ENCODE results near the gene AP3B1. TPM values are rescaled to one million over a fixed set of nuclear protein-coding genes. Genes with fewer than 3 reads are reported as not detected.

AP3B1 gene
- polyA plus RNA-seq, 3 donors, result 20.3 to 39.8 (median 24.9) TPM

DNA sequence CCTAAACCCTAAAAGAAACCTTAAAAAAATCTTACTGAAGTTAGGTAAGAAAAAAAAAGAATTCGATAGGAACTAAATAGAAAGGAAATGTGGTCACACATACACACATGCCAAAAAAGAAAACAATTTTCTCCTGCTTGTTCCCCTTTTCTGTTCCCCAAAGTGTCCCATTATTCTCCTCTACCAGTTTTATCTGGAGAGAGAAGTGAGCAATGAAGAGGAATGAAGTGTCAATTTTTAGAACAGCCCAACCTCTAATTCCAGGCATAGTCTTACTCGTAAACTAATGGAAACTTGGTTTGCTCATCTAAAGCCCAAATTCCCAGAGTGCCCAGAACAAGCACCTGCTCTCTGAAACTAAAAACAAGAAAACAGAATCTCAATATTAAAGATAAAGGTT is 26.1 kb downstream of the AP3B1 start:
- H3K4me3 Mint-ChIP-seq, result peak overlapping the region in 1 of 2 donors; percentile 71
- Histone ChIP-seq H3K36me3 (replicated peaks in 1 of 2; ENCODE audit: control insufficient read depth in 1 of 2, insufficient read depth in 2 of 2, low read length in 2 of 2) (peaks cover 13 to 38% of the 10 kb centered on the region in 2 donors), H3K4me2 (replicated peaks; ENCODE audit: extremely low read depth, low read length, poor library complexity, severe bottlenecking) (peak overlapping the region; percentile 52), H2AFZ (ENCODE audit: insufficient read depth, low read depth, low read length, poor library complexity, severe bottlenecking) (no peak overlapping the region), H3K27ac (ENCODE audit: low read depth in 1 of 2, low read length in 2 of 2) (peak overlapping the region in 1 of 2 donors; percentile 43), H3K9me3 (replicated peaks in 1 of 2; ENCODE audit: control insufficient read depth in 1 of 2, insufficient read depth in 1 of 2, low read length in 2 of 2) (no peaks in the 10 kb centered on the region), H3K79me2 (ENCODE audit: insufficient read depth, low read length) (peaks cover 62% of the 10 kb centered on the region), H3K27me3 (ENCODE audit: control insufficient read depth in 2 of 2, insufficient read depth in 2 of 2, low read length in 2 of 2) (no peaks in the 10 kb centered on the region), H4K20me1 (ENCODE audit: insufficient read depth, low read length) (peaks cover 54% of the 10 kb centered on the region), H3K9ac (ENCODE audit: insufficient read depth, low read length, poor library complexity, severe bottlenecking) (no peak overlapping the region), H3K4me1 (ENCODE audit: control insufficient read depth in 1 of 2, insufficient read depth in 2 of 2, low read length in 2 of 2) (peaks cover 9 to 21% of the 10 kb centered on the region in 2 donors), H3K4me3 (replicated peaks in 1 of 3; ENCODE audit: low read depth in 2 of 3, low read length in 3 of 3) (peak overlapping the region in 2 of 3 experiments; percentile 19 to 50)
- peaks cover 26 to 33% of the 10 kb centered on the region in 2 donors for H3K36me3 Mint-ChIP-seq
- peaks cover 20% of the 10 kb centered on the region for H3K4me1 Mint-ChIP-seq
- H3K27ac Mint-ChIP-seq, result peak overlapping the region; percentile 22 to 83 (median 77)
- H3K9me3 Mint-ChIP-seq, result no peaks in the 10 kb centered on the region
- no CpG with 5 or more reads among the region's 2 CpGs for WGBS (ENCODE audit: insufficient coverage)
- TF ChIP-seq, protein P1, sequence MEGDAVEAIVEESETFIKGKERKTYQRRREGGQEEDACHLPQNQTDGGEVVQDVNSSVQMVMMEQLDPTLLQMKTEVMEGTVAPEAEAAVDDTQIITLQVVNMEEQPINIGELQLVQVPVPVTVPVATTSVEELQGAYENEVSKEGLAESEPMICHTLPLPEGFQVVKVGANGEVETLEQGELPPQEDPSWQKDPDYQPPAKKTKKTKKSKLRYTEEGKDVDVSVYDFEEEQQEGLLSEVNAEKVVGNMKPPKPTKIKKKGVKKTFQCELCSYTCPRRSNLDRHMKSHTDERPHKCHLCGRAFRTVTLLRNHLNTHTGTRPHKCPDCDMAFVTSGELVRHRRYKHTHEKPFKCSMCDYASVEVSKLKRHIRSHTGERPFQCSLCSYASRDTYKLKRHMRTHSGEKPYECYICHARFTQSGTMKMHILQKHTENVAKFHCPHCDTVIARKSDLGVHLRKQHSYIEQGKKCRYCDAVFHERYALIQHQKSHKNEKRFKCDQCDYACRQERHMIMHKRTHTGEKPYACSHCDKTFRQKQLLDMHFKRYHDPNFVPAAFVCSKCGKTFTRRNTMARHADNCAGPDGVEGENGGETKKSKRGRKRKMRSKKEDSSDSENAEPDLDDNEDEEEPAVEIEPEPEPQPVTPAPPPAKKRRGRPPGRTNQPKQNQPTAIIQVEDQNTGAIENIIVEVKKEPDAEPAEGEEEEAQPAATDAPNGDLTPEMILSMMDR (IDR thresholded peaks at IDR 0.05), result no peak
- peak; percentile 24 to 60 (median 45) for DNase-seq
- intact Hi-C loops (cut with micrococcal nuclease), result no loop called here
- no peaks in the 10 kb centered on the region for H3K27me3 Mint-ChIP-seq (ENCODE audit: low read depth in 3 of 3)

DNA sequence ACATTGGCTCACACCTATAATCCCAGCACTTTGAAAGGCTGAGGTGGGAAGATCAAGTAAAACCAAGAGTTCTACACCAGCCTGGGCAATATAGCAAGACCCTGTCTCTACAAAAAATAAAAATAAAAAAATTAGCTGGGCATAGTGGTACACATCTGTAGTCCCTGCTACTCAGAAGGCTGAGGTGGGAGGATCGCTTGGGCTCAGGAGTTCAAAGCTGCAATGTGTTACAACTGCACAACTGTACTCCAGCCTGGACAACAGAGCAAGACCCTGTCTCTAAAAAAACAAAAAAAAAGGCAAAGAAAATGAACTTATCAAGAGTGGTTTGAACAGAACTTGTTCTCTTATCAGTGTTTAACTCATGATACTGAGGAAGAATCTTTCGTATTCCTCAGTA is 29.3 kb downstream of the AP3B1 start:
- H3K36me3 ChIP-seq (replicated peaks in 1 of 2; ENCODE audit: control insufficient read depth in 1 of 2, insufficient read depth in 2 of 2, low read length in 2 of 2), result peaks cover 12 to 43% of the 10 kb centered on the region in 2 donors
- WGBS (ENCODE audit: insufficient coverage), result 83% methylated on average over 1 of the region's 2 CpGs
- H3K27me3 Mint-ChIP-seq (ENCODE audit: low read depth in 3 of 3), result peaks cover 0 to 1% (median 0%) of the 10 kb centered on the region in 3 donors
- H3K4me2 ChIP-seq (replicated peaks; ENCODE audit: extremely low read depth, low read length, poor library complexity, severe bottlenecking), result no peak overlapping the region
- no peak overlapping the region for H2AFZ ChIP-seq (ENCODE audit: insufficient read depth, low read depth, low read length, poor library complexity, severe bottlenecking)
- no peak overlapping the region for H3K9ac ChIP-seq (ENCODE audit: insufficient read depth, low read length, poor library complexity, severe bottlenecking)
- H3K36me3 Mint-ChIP-seq, result peaks cover 31 to 50% of the 10 kb centered on the region in 2 donors
- H3K4me3 Mint-ChIP-seq, result no peak overlapping the region
- H4K20me1 ChIP-seq (ENCODE audit: insufficient read depth, low read length), result peaks cover 29% of the 10 kb centered on the region
- DNase-seq, result no peak
- no peak overlapping the region for H3K4me3 ChIP-seq (replicated peaks in 1 of 3; ENCODE audit: low read depth in 2 of 3, low read length in 3 of 3)
- intact Hi-C loops (cut with micrococcal nuclease), result no loop called here
- H3K4me1 Mint-ChIP-seq, result peaks cover 24% of the 10 kb centered on the region
- peaks cover 0 to 3% (median 2%) of the 10 kb centered on the region in 7 donors for H3K9me3 Mint-ChIP-seq
- H3K4me1 ChIP-seq (ENCODE audit: control insufficient read depth in 1 of 2, insufficient read depth in 2 of 2, low read length in 2 of 2), result peaks cover 9 to 21% of the 10 kb centered on the region in 2 donors
- TF ChIP-seq, protein P1 (IDR thresholded peaks at IDR 0.05), result no peak
- H3K27ac ChIP-seq (ENCODE audit: low read depth in 1 of 2, low read length in 2 of 2), result peak overlapping the region in 1 of 2 donors; percentile 10
- no peaks in the 10 kb centered on the region for H3K9me3 ChIP-seq (replicated peaks in 1 of 2; ENCODE audit: control insufficient read depth in 1 of 2, insufficient read depth in 1 of 2, low read length in 2 of 2)
- H3K79me2 ChIP-seq (ENCODE audit: insufficient read depth, low read length), result peaks cover 46% of the 10 kb centered on the region
- H3K27me3 ChIP-seq (ENCODE audit: control insufficient read depth in 2 of 2, insufficient read depth in 2 of 2, low read length in 2 of 2), result no peaks in the 10 kb centered on the region
- H3K27ac Mint-ChIP-seq, result peak overlapping the region in 1 of 7 donors; percentile 73
